Type B pancreatic cell (in vitro differentiated cells): ENCODE results near the gene NUAK1. TPM values are rescaled to one million over a fixed set of nuclear protein-coding genes. Genes with fewer than 3 reads are reported as not detected.

ENCODE experiments used
- DNase-seq: peaks from one replicate; pipeline ENCODE4 v3.0.0; 2021; ENCODE audit warnings: mixed read lengths; ENCODE audit not compliant: unreplicated experiment; ENCODE audit errors: extremely low spot score
- H3K27ac Mint-ChIP-seq: 2 replicates; pipeline ENCODE4 v1.8.0; 2021; ENCODE audit warnings: mild to moderate bottlenecking, mixed read lengths
- H3K27me3 Mint-ChIP-seq: 2 replicates; pipeline ENCODE4 v1.8.0; 2021; ENCODE audit warnings: mixed read lengths
- H3K36me3 Mint-ChIP-seq: 2 replicates; pipeline ENCODE4 v1.8.0; 2021; ENCODE audit warnings: mixed read lengths
- H3K4me1 Mint-ChIP-seq: one replicate; pipeline ENCODE4 v1.8.0; 2021; ENCODE audit warnings: mixed read lengths; ENCODE audit not compliant: unreplicated experiment
- H3K4me3 Mint-ChIP-seq: 2 replicates; pipeline ENCODE4 v1.8.0; 2021; ENCODE audit warnings: mild to moderate bottlenecking, mixed read lengths
- H3K9me3 Mint-ChIP-seq: 2 replicates; pipeline ENCODE4 v1.8.0; 2021; ENCODE audit warnings: mixed read lengths
- CTCF ChIP-seq: fragments of 200-600 bp; sonication (generic); conservative IDR thresholded peaks from 2 replicates; pipeline ENCODE4 v1.5.0; 2021; ENCODE audit warnings: antibody characterized with exemption, mild to moderate bottlenecking
- total RNA-seq: library from RNA; stranded (reverse); gene quantifications from 2 replicates; pipeline ENCODE4 v1.2.1, GENCODE V29; 2021; ENCODE audit warnings: low replicate concordance

NUAK1 gene
- total RNA-seq, 1 donor from 2014 or later = 8.1 TPM

- Mint-ChIP-seq H3K36me3 (no peaks in the 10 kb centered on the region), H3K4me1 (peaks cover 8% of the 10 kb centered on the region), H3K9me3 (no peaks in the 10 kb centered on the region), H3K4me3 (no peak overlapping the region), H3K27me3 (peaks cover 18% of the 10 kb centered on the region), H3K27ac (no peak overlapping the region)
- DNase-seq = no peak
- no peak for TF ChIP-seq CTCF
Measured at GRCh38 chr12:106173442-106173841, 34.7 kb upstream of the NUAK1 start.

- peak; percentile 18 for TF ChIP-seq CTCF
- DNase-seq = no peak
- Mint-ChIP-seq H3K36me3 (no peaks in the 10 kb centered on the region), H3K27ac (no peak overlapping the region), H3K27me3 (peaks cover 26% of the 10 kb centered on the region), H3K9me3 (no peaks in the 10 kb centered on the region), H3K4me1 (peaks cover 5% of the 10 kb centered on the region), H3K4me3 (no peak overlapping the region)
Measured at GRCh38 chr12:106171117-106171750, 32.5 kb upstream of the NUAK1 start.

- H3K36me3 Mint-ChIP-seq = no peaks in the 10 kb centered on the region
- TF ChIP-seq CTCF = no peak
- no peak overlapping the region for H3K27ac Mint-ChIP-seq
- peaks cover 5% of the 10 kb centered on the region for H3K4me1 Mint-ChIP-seq
- no peak for DNase-seq
- peaks cover 30% of the 10 kb centered on the region for H3K27me3 Mint-ChIP-seq
- no peak overlapping the region for H3K4me3 Mint-ChIP-seq
- H3K9me3 Mint-ChIP-seq = no peaks in the 10 kb centered on the region
Measured at GRCh38 chr12:106170285-106170684, 31.5 kb upstream of the NUAK1 start.

- no peaks in the 10 kb centered on the region for H3K4me1 Mint-ChIP-seq
- no peak for TF ChIP-seq CTCF
- no peaks in the 10 kb centered on the region for H3K36me3 Mint-ChIP-seq
- H3K4me3 Mint-ChIP-seq = no peak overlapping the region
- no peaks in the 10 kb centered on the region for H3K9me3 Mint-ChIP-seq
- no peak for DNase-seq
- peaks cover 13% of the 10 kb centered on the region for H3K27me3 Mint-ChIP-seq
- H3K27ac Mint-ChIP-seq = no peak overlapping the region
Measured at GRCh38 chr12:106163712-106164111, 25.0 kb upstream of the NUAK1 start.

GRCh38 chr12:106161491-106161890, 22.7 kb upstream of the NUAK1 start:
- H3K27ac Mint-ChIP-seq = no peak overlapping the region
- no peak overlapping the region for H3K4me3 Mint-ChIP-seq
- H3K36me3 Mint-ChIP-seq = no peaks in the 10 kb centered on the region
- DNase-seq = no peak
- no peaks in the 10 kb centered on the region for H3K4me1 Mint-ChIP-seq
- peaks cover 4% of the 10 kb centered on the region for H3K27me3 Mint-ChIP-seq
- TF ChIP-seq CTCF = no peak
- no peaks in the 10 kb centered on the region for H3K9me3 Mint-ChIP-seq

- H3K4me1 Mint-ChIP-seq = no peaks in the 10 kb centered on the region
- DNase-seq = no peak
- H3K9me3 Mint-ChIP-seq = no peaks in the 10 kb centered on the region
- H3K4me3 Mint-ChIP-seq = no peak overlapping the region
- H3K27ac Mint-ChIP-seq = no peak overlapping the region
- H3K27me3 Mint-ChIP-seq = peaks cover 1% of the 10 kb centered on the region
- no peaks in the 10 kb centered on the region for H3K36me3 Mint-ChIP-seq
- no peak for TF ChIP-seq CTCF
Measured at GRCh38 chr12:106160915-106161314, 22.2 kb upstream of the NUAK1 start.
